Muscle layer of duodenum (tissue), 2 donors: ENCODE measurements around the gene CEP44.
"Not testable (repeated sequence)": the region's sequence is repeated elsewhere in the genome, so short reads cannot be mapped to it uniquely, and the experiment has no call there.

Experiments
- H3K27ac ChIP-seq: one replicate; pipeline ENCODE4 v1.7.0; 2013; ENCODE audit warnings: mild to moderate bottlenecking, low read length
- H3K27me3 ChIP-seq: one replicate; pipeline ENCODE4 v1.7.0; 2013; ENCODE audit warnings: low read depth, mild to moderate bottlenecking, control low read depth, low read length
- H3K36me3 ChIP-seq, 2 donors: one replicate each; pipeline ENCODE4 v1.7.0; 2013; ENCODE audit warnings: low read length in 2 of 2, control low read depth in 1 of 2, mild to moderate bottlenecking in 1 of 2; ENCODE audit not compliant: insufficient read depth in 2 of 2, control insufficient read depth in 1 of 2
- H3K4me1 ChIP-seq, 2 donors: one replicate each; pipeline ENCODE4 v1.7.0; 2013; ENCODE audit warnings: low read length in 2 of 2, mild to moderate bottlenecking in 2 of 2, control low read depth in 1 of 2, moderate library complexity in 1 of 2; ENCODE audit not compliant: insufficient read depth in 2 of 2, control insufficient read depth in 1 of 2
- H3K4me3 ChIP-seq, 2 donors: one replicate each; pipeline ENCODE4 v1.7.0; 2013; ENCODE audit warnings: low read length in 2 of 2, low read depth in 1 of 2, mild to moderate bottlenecking in 1 of 2
- H3K9me3 ChIP-seq, 2 donors: one replicate each; pipeline ENCODE4 v1.7.0; 2013; ENCODE audit warnings: low read length in 2 of 2, control low read depth in 1 of 2, mild to moderate bottlenecking in 1 of 2; ENCODE audit not compliant: control insufficient read depth in 1 of 2
- donor health status: healthy.

The CEP44 gene

GRCh38 chr4:174259580-174259979 is 24.1 kb upstream of the CEP44 start:
- no peaks in the 10 kb centered on the region for H3K9me3 ChIP-seq
- H3K27me3 ChIP-seq = no peaks in the 10 kb centered on the region
- H3K27ac ChIP-seq = no peak overlapping the region
- peaks cover 3 to 5% of the 10 kb centered on the region in 2 donors for H3K36me3 ChIP-seq
- no peak overlapping the region for H3K4me3 ChIP-seq
- H3K4me1 ChIP-seq = peaks cover 6 to 20% of the 10 kb centered on the region in 2 donors

DNA sequence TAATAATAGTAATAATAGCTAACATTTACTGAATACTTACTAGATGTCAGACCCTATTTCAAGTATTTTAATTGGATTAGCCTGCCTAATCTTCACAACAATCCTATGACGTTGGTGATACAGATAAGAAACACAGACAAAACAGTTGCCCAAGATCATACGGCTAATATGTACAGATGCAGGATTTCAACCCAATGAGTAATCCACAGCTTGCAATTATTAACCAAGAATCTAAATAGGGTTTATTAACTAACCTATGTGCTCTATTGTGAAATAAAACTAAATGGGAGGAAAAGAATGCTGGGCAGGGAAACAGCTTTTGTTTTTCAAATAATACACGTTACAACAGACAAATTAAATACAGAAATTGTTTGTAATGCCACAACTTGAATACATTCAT is 23.6 kb upstream of the CEP44 start:
- H3K4me1 ChIP-seq = peaks cover 6 to 25% of the 10 kb centered on the region in 2 donors
- peak overlapping the region in 1 of 2 donors; percentile 30 for H3K4me3 ChIP-seq

GRCh38 chr4:174261432-174261831 is 22.3 kb upstream of the CEP44 start:
- H3K9me3 ChIP-seq, H3K27me3 ChIP-seq, H3K36me3 ChIP-seq, H3K27ac ChIP-seq, H3K4me3 ChIP-seq: not testable (repeated sequence)
- peaks cover 6 to 22% of the 10 kb centered on the region in 2 donors for H3K4me1 ChIP-seq

More for the DNA sequence above, 23.6 kb upstream of the CEP44 start:
- Histone ChIP-seq H3K27me3 (no peaks in the 10 kb centered on the region), H3K27ac (peak overlapping the region; percentile 49), H3K36me3 (peaks cover 3 to 5% of the 10 kb centered on the region in 2 donors), H3K9me3 (no peaks in the 10 kb centered on the region)

- Histone ChIP-seq H3K4me3 (peak overlapping the region in 1 of 2 donors; percentile 7), H3K9me3 (no peaks in the 10 kb centered on the region), H3K27me3 (no peaks in the 10 kb centered on the region), H3K4me1 (peaks cover 6 to 21% of the 10 kb centered on the region in 2 donors), H3K27ac (peak overlapping the region; percentile 45), H3K36me3 (peaks cover 0 to 3% of the 10 kb centered on the region in 2 donors)
Observed at GRCh38 chr4:174262624-174263444, 20.9 kb upstream of the CEP44 start.

DNA sequence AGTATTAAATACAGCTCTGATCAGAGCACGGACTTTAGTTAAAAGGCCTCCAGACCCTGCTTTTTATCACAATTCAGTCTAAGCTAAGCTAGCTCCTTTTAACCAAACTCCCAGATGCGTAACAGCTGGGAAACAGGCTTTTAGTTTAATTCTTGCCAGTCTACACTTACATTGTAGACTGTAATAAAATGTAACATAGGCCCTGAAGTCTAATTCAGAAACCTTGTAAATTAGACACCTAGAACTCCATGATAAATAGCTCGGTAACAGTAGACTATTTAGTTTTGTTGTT is 20.3 kb upstream of the CEP44 start:
- Histone ChIP-seq H3K27ac (peak overlapping the region; percentile 45), H3K9me3 (no peaks in the 10 kb centered on the region), H3K27me3 (no peaks in the 10 kb centered on the region), H3K4me1 (peaks cover 6 to 21% of the 10 kb centered on the region in 2 donors), H3K4me3 (peak overlapping the region in 1 of 2 donors; percentile 7), H3K36me3 (peaks cover 0 to 3% of the 10 kb centered on the region in 2 donors)

GRCh38 chr4:174265916-174266315 is 17.8 kb upstream of the CEP44 start:
- H3K27ac ChIP-seq = no peak overlapping the region
- no peak overlapping the region for H3K4me3 ChIP-seq

DNA sequence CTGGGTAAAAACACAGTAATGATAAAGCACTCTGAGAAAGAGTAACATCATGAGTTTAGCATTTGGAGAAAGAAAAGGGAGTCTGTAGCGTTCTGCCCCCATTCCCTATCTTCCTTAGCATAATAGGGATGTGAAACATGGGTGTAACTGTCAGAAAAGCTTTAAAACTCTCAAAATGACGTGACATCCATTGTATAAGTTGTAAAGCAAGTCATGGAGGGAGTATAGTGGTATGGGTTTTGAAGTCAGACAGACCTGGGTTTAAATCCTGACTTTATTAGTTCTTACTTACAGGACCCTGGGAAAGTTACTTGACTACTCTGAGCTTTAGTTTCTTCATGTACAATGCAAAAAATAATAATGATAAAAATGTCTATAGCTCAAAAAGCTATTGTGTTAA is 17.3 kb upstream of the CEP44 start:
- Histone ChIP-seq H3K9me3 (no peaks in the 10 kb centered on the region), H3K4me1 (peaks cover 6 to 21% of the 10 kb centered on the region in 2 donors), H3K36me3 (peaks cover 0 to 3% of the 10 kb centered on the region in 2 donors), H3K27ac (no peak overlapping the region), H3K27me3 (no peaks in the 10 kb centered on the region), H3K4me3 (no peak overlapping the region)

More at GRCh38 chr4:174265916-174266315, 17.8 kb upstream of the CEP44 start:
- peaks cover 0 to 3% of the 10 kb centered on the region in 2 donors for H3K36me3 ChIP-seq
- no peaks in the 10 kb centered on the region for H3K9me3 ChIP-seq
- peaks cover 6 to 21% of the 10 kb centered on the region in 2 donors for H3K4me1 ChIP-seq
- no peaks in the 10 kb centered on the region for H3K27me3 ChIP-seq

DNA sequence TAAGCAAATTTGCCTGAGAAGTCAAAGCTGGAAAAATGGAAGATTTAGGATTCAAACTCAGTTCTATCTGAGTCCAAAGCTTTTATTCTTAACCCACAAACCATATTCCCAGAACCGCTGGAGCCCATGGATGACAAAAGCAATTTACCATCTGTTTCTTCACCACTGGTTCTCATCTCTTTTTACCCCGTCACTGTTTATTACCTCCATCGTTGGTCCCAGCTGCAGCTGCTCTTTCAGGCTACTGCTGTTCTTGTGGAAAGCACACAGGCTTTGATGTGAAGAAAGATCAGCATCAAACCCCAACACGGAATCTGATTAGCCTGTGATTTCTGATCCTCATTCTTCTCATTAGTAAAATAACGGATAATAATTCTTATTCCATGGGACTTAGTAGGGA is 9.8 kb upstream of the CEP44 start:
- Histone ChIP-seq H3K4me1 (peaks cover 0 to 3% of the 10 kb centered on the region in 2 donors), H3K27ac (no peak overlapping the region)

DNA sequence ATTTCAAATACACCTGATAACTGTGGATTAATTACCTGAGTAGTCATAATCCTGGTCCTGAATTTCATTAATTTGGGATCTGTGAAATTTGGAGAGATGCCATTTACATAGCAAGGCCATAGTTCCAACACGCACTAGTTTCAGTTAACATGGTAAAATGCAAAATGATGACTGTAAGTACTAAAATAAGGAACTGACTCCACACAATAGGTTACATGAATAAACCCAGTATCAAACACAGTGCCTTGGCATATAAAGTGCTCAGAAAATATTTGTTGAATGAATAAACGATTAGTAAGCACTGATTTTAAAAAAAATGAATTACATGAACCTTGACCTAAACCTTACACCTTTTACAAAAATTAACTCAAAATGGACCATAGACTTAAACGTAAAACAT is 9.3 kb upstream of the CEP44 start:
- no peak overlapping the region for H3K27ac ChIP-seq
- H3K9me3 ChIP-seq = no peaks in the 10 kb centered on the region
- H3K4me1 ChIP-seq = peaks cover 0 to 3% of the 10 kb centered on the region in 2 donors
- H3K27me3 ChIP-seq = no peaks in the 10 kb centered on the region
- no peaks in the 10 kb centered on the region for H3K36me3 ChIP-seq
- no peak overlapping the region for H3K4me3 ChIP-seq

More for the DNA sequence above, 9.8 kb upstream of the CEP44 start:
- no peak overlapping the region for H3K4me3 ChIP-seq
- H3K27me3 ChIP-seq = no peaks in the 10 kb centered on the region
- H3K9me3 ChIP-seq = no peaks in the 10 kb centered on the region
- H3K36me3 ChIP-seq = no peaks in the 10 kb centered on the region

- Histone ChIP-seq H3K27me3 (no peaks in the 10 kb centered on the region), H3K4me1 (peaks cover 0 to 3% of the 10 kb centered on the region in 2 donors), H3K27ac (no peak overlapping the region), H3K9me3 (no peaks in the 10 kb centered on the region), H3K36me3 (no peaks in the 10 kb centered on the region), H3K4me3 (no peak overlapping the region)
Observed at GRCh38 chr4:174275101-174275500, 8.6 kb upstream of the CEP44 start.

DNA sequence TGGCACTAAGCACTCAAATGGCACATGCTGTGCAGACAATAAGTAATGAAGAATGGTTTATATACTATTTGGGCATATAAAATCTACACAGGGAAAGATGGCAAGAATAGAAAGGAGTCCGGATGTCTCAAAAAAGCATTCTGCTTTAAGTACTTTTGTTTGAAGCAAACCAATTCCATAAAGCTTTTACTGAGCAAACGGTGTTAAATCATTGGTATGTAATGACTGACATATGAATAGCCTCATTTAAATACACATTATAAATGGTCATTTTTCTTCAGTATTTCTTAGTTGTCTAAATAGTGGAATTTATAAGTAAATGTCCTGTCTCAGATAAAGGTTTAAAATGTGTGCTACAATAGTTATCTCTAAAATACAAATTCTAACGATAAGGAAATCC is 6.3 kb upstream of the CEP44 start:
- Histone ChIP-seq H3K27ac (no peak overlapping the region), H3K4me3 (no peak overlapping the region), H3K9me3 (no peaks in the 10 kb centered on the region), H3K27me3 (no peaks in the 10 kb centered on the region), H3K36me3 (no peaks in the 10 kb centered on the region), H3K4me1 (peaks cover 3 to 16% of the 10 kb centered on the region in 2 donors)

- Histone ChIP-seq H3K4me3 (no peak overlapping the region), H3K27ac (no peak overlapping the region), H3K27me3 (no peaks in the 10 kb centered on the region), H3K9me3 (no peaks in the 10 kb centered on the region), H3K36me3 (no peaks in the 10 kb centered on the region), H3K4me1 (peaks cover 4 to 17% of the 10 kb centered on the region in 2 donors)
Observed at GRCh38 chr4:174278467-174278866, 5.2 kb upstream of the CEP44 start.
